ENCODE measurements around the gene SRSF12.

The SRSF12 gene

DNA sequence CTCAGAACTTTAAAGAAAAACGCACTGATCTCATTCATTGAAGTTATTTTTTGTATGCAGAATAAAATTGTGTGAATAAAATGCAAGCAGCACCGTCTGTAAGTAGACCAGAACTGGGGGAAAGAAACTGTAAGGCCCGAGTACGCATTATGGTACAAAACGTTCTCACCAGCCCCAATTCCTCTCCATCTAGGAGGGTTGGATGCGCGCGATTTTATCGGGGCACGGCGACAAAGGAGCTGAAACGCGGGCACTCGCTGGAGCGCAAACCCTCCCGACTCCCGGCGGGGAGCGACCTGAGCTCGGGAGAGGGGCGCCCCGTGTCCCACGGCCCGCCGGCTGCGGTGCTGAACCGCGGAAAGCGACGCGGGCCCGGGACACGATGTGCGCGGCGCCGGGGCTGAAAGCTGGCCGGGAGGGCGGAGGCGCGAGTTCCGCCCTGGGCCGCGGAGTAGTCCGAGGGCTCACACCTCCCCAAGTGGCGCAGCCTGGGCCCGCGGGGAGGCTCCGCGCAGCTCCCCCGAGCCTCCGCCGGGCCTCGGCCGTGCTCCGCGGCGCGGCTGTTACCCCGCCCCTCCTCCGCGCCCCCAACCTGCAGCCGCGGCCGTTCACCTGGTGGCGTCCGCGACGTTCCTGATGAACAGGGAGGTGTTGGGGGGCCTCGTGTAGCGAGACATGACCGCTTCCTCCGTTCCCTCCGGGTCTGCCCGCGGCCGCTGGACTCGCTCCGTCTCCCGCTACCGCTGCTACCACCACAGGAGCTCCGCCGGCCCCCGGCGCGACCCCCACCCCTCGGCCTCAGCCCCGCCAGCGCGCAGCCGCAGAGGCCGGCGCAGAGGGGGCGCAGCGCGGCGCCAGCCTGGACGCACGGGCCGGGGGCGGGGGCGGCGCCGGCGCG lies at the start of gene SRSF12:
Gene SRSF12, minus strand, starts transcription at position 861 of the 898 bp plus-strand sequence. Its CDS starts 184 bp downstream, at position 677.
- DNase-seq (ENCODE audit: low read depth in 2 of 2) = no peak

DNA sequence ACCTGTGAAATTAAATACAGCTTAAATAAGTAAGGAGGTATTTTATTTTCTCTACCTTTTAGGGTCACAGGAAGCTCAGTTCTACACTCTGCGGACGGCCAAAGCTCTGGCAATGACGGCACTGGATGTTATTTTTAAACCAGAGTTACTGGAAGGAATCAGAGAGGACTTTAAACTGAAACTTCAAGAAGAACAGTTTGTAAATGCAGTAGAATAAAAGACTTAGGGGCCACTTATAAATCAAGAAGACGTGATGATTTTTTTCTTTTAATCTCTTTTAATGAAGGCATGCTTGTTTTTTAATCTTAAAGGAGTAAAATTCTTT lies 44.1 kb upstream of the SRSF12 start:
- no peak for DNase-seq (ENCODE audit: low read depth in 2 of 2)

DNA sequence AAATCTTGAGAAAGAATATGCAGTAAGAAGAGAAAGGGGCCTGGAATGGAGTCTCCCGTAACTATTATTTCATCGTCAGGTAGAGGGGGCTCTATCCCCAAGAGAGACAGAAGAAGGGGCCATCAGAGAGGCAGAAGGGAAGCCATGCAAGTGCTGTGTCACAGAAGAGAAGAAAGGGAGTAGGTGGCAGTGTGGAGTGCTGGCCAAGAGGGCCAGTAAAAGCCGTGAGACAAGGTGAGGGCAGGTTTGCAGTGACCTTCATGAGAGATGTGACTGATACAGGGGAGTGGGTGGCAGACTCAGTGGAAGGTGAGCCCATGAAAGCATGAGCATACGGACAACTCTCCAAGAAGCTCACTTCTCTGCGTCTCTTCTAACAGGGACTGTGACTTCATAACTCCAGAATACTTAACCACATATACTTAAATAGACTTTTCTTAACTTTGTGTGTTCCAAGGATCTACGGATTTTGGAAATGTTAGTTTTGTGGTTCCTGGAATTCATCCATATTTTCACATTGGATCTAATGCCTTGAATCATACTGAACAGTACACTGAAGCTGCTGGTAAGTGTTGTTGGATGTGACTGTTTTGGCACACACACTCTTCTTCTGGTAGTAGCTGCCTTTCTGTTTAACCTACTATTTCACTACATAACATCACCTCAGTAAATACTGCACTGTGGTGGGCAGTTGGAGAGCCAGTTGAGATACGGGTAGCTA lies 43.6 kb upstream of the SRSF12 start:
- no peak for DNase-seq (ENCODE audit: low read depth in 2 of 2)

DNA sequence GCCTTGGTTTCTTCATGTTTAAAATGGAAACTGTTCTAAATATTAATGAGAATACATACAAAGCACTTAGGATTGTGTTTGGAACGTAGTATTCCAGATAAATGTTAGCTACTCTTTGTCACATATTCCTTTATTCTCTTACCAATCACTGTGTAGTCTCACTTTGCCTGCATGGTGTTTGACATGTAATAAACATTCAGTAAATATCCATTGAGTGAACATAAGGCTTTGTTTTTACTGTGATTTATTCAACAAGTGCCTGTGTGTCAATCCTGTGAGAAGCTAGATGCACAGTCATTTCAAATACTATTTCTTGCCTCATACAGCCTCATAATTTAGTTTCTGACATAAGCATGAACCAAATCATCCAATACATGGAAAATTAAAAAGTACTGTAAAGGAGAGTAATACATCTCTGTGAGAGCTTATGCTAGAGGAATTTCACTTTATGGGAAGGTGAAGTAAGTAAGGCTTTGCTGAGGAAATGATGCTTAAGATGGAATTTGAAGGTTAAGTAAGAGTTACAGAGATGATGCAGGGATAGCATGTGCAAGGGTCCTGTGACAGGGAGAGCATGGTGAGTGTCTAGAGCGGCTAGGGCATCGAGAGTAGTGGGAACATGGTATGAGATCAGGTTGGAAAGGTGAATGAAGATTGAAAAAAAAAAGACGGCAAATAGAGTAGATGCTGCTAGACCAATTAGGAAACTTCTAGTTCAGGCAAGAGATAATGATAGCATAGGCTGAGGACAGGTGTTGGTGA lies 42.6 kb upstream of the SRSF12 start:
- DNase-seq (ENCODE audit: low read depth in 2 of 2) = no peak

DNA sequence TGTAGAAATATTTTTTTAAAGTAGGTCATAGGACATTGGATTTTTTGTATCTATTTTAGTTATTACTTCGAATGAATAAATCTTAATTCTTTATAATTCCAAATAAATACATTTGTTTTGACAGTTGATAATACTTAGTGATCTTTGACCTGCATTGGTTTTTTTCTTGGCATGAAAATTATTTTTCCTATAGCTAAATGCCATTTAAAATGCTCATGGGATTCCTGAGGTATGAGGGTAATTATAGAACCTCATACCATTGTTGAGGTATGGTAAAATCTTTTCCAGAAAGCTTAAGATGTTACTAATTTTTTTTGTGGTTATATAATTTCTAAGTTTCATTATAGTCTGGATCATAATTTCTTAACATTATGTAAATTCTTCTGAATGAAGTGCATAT lies 36.3 kb upstream of the SRSF12 start:
- peak in 1 of 2 experiments; percentile 25 for DNase-seq (ENCODE audit: low read depth in 2 of 2)

DNA sequence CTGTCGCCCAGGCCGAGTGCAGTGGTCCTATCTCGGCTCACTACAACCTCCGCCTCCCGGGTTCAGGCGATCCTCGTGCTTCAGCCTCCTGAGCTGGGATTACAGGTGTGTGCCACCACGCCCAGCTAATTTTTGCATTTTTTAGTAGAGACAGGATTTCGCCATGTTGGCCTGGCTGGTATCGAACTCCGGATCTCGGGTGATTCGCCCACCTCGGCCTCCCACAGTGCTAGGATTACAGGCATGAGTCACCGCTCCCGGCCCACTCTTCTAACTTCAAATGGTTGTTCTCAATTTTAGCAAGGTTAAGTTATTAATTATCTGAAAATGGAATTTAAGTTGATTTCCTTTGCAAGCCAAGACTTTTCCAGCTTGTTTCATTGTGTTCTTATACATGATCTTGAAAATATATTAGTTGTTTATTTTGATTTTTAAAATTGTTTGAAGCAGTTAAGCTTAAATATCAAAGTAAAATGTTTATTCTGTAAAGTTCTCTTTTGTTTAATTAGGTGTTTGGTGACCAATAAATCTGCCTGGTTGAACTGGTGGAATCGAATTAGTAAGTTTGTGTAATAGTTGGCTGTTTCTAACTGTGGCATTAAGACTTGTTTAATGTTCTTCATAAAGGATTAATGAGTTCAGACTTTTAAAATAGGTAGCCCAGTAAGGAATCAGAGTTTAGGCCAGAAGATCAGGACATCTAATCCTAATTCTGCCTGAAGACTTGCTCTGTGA lies 30.3 kb upstream of the SRSF12 start:
- no peak for DNase-seq (ENCODE audit: low read depth in 2 of 2)

DNA sequence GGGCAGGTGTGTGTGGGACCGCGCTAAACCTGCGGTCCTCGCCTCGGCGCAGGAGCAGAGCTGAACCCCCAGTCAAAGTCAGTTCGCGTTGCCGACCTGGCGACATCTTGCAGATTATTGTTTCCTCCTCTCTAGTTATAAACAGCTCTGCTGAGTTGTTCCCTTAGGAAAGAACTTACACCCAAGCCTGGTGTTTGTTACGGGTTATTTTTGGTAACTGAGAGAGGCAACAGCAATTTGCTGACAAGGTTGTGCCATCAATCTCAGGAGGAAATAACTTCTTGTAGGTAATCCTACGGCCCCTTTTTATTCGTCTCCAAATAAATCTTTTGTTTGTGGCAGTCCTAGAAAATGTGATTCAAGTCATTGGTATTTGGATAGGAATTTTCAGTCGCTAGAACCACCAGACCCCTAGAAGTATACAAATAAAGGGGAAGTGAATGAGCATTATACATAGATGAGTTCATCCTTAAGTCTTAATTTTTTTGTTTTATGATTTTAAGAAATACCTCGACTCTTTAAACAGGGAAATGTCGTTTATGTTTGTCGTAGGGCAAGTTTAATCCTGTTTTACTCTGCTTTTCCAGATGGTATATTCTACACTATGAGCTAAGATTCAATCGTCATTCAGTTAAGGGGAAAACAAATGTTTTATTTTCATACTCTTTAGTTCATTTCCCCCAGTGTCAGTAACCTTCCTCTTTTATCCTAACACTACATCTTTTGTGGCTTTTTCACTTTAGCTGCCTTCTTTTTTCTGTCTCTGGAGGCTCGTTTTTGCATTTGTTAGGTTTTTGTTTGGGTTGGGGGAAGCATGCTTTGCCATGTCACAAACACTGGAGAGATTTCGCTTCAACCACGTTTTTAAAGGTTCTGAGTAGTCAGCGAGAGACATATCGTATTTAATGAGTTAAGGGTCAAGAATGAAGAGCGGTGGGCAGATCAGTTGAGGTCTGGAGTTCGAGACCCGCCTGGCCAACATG lies 29.1 kb upstream of the SRSF12 start:
- DNase-seq (ENCODE audit: low read depth in 2 of 2) = peak in 1 of 2 experiments; percentile 31

DNA sequence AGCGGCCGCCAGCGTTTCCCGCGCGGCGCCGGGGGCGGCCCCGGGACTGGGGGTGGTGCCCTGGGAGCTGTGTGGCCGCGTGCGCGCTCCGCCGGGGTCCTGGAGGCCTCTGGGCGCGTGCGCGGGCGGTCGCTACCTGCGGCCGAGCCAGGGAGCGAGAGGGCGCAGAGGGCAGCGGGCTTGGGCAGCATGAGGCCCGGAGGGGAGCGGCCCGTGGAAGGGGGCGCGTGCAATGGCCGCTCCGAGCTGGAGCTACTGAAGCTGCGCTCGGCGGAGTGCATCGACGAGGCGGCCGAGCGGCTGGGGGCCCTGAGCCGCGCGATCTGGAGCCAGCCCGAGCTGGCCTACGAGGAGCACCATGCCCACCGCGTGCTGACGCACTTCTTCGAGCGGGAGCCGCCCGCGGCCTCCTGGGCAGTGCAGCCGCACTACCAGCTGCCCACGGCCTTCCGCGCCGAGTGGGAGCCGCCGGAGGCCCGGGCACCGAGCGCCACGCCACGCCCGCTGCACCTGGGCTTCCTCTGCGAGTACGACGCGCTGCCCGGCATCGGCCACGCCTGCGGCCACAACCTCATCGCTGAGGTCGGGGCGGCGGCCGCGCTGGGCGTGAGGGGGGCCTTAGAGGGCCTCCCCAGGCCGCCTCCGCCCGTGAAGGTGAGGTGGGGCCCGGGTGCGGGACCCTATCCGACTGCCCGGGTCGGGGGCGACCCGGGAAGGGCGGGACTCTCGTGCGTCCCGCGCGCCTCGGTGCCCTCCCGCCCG lies 28.3 kb upstream of the SRSF12 start, which contains the start of gene PM20D2:
Gene PM20D2, plus strand, starts transcription at position 100 of the 762 bp plus-strand sequence. Its CDS starts 90 bp downstream, at position 190.
- DNase-seq (ENCODE audit: low read depth in 2 of 2) = no peak

DNA sequence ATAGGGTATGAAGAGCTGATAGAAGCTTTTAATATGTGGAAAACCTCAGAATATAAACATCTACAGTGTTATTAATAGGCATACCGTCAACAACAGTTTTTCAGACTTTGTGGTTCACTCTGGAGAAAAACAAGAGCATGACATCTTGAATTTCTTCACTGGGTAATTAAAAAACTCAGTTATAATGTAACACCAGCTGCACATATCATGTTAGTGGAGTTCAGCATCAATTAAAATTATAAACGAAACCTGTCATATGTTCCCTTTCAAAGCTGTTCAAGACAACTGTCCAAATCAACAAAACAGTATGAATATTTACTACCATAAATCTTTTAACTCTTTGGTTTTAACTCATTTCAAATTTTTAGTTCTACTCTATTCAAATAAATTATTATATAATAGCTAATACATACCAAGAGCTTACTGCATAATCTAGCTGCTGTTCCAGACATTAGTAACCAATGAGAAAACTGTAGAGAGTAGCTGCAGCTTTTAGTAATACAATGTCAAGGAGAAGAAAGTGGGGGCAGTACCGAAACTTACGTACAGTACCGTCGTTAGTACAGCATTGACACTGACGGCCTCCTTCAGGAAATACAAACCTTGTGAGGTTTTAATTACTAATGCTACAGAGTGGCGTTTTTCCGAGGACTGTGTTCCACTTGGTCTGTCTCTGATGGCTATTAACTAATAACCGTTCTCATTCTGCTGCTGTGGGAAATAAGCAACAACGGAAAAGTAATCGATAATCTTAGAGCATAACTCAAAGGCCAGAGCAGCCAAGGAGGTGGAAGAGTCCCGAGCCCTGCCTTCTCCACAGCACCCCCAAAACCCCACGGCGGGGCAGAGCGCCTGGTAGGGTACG lies 27.5 kb upstream of the SRSF12 start:
- DNase-seq (ENCODE audit: low read depth in 2 of 2) = no peak

DNA sequence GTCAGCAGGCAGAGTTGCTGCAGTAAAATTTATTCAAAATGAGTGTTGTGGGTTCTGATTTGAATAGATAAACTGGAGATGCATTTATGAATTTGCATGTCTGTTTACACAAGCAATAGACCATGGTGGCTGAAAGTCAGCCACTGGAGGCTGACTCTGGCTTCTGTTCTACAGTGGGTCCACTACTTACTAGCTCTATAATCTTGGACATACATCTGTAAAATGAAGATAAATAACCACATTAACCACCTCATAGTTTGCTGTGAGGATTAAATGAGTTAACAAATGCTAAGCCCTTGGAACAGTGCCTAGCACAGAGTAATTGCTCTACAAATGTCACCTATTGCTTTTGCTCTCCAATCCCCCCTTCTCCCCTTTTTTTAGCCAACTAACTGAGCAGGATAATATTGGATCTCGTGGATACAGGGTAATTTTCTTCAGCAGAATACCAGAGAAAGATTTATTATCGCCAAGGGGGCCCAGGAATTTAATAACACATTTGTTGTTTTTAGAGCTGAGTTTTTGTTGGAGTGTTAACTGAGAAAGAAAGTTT lies 26.6 kb upstream of the SRSF12 start:
- no peak for DNase-seq (ENCODE audit: low read depth in 2 of 2)

DNA sequence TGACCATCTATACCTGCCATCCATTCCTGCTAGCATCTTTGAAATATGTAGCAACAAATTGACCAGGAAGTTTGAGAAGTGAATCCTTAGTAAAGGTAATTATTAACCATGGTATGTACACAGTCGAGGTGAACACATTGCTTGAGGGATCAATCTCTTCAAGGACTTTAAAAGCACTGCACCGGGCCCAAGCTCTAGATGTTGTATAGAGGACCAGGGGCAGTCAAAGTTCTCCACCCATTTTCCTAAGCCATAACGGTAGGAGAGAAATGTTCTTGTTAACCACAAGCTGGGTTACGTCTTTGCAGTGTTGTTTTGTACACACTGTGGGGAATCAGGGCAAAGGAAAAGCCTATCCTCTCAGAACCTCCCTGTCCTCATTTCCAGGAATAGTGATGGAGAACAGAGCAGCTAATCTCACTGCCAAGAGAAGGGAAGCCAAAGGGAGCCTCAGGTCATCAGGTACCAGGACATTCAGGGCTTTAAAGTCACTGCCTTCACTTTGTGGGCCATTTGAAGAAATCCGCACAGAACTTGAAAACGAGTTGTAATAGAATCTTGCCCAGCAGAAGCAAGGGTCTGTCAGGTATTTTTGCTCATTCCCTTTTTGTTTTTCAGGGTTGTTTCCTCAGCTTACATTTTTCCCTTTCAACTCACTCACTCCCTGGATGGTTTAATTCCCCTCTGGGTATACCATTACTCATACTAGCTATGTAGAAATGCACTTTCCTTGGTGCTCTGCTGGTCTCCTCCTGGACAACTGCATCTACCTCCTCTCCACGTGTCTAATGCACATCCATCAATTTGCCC lies 22.7 kb upstream of the SRSF12 start:
- DNase-seq (ENCODE audit: low read depth in 2 of 2) = no peak

DNA sequence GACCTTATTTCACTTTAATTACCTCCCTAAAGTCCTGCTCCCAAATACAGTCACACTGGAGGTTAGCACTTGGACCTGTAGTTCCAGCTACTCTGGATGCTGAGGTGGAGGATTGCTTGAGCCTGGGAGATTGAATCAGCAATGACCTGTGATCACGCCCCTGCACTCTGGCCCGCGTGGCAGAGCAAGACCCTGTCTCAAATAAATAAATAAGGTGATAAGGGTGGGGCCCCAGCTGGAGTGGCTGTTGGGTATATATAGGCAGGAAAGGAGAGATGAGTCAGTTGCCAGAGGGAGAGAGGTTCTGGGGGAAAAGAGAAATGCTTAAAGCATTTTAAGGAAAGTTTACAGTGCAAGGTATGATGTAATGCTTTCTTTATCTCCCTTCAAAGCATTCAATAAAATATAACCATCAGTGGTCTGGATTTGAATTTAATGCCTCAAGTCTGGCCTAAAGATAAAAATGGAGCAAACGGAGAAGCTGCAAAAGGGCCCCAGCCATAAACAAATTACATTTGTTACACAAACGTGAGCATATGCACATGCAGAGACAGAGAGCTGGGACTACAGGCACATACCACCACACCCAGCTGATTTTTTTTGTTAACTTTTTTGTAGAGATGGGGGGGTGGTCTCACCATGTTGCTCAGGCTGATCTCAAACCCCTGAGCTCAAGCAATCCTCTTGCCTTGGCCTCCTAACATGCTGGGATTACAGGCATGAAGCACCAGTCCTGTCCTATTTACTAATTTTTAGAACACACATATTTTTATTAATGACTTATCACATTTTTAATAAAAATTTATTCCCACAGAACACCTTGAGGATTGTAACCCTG lies 21.9 kb upstream of the SRSF12 start:
- no peak for DNase-seq (ENCODE audit: low read depth in 2 of 2)

DNA sequence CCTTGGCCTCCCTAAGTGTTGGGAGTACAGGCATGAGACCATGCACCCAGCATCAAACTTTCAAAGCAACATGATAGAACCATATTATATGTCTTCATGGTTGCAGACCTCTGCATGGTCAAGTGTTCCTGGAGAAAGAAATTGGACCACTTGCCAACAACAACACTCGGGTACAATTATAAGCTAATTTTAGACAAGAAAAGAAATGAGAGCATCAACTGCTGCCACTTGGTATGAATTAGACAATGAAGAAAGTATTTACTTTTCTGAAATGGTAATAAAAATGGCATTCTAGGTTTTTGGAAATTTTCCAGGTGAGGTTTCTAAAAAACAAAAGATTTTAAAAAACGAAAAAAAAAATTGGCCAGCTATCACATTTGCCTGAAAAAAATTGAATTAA lies 20.3 kb upstream of the SRSF12 start:
- no peak for DNase-seq (ENCODE audit: low read depth in 2 of 2)

DNA sequence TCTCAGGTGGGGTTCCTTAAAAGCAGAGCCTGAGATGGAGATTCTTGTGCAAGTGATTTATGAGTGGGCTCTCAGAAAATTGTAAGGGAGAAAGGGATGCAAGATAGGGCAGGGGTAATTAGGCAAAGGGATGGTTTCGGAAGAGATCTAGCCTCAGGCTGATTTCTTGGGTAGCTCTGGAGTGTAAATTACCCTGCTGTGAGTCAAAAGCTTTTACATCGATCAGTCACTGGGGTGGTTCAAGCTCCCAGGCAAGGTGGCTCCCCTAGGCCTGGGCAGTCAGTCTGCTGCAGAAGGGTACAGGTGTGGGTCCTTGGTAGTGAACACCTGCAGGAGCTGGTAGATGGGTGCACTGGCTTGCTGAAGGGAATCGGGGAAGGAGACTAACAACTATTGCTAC lies 16.9 kb upstream of the SRSF12 start:
- no peak for DNase-seq (ENCODE audit: low read depth in 2 of 2)

DNA sequence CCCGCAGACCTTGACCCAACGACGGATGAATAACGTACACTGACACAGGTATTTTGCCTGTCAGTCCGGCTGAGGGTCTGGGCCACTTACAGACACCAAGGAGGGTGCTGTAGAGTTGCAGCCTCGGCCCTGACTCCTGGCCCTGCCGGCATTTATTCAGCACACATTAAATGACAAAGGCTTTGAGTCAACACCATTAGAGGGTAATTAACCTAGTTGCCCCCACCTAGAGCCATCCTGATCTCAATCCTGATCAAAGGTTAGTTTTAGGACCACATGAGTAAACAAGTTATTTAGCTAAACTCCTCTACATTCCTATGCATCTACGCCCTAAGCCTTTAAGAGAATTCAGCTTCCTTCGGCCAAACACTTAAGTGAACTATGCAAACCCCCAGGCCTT lies 16.1 kb upstream of the SRSF12 start:
- no peak for DNase-seq (ENCODE audit: low read depth in 2 of 2)

DNA sequence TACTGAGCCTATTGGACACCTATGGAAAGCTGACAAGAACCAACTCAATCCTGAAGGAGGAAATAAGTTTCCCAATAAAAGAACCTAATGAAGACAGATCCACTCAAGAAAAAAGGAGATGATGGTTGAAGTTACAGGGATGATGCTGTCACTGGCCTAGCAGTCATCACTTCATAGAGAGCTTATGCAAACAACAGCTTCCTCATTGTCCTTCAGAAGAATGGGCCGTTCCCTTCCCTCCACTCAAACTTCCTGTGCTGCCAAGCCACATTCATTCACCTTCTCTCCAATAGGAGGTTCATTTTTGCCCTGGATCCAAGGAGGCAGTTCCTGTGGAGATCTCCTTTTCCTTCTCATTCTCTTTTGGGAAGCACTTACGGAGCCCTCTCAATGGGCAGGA lies 14.2 kb upstream of the SRSF12 start:
- no peak for DNase-seq (ENCODE audit: low read depth in 2 of 2)

DNA sequence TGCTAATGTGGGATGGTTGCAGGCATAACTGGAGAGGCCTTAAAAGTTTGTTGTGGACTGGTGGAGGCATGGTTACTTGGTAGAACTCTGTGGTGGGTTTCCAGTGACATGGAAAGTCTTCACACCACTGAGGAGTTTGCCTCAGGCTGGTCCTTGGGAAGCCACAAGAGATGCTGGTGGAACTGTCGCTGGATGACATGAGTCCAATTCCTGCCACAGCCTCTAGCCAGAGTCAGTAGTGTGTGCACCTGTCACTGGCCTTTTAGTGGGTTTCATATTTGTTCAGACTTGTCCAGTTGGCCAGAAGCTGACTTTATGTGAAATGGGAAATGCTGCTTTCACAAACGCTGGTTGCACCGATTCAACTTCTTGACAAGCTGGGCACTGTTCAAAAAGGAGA lies 13.7 kb upstream of the SRSF12 start:
- DNase-seq (ENCODE audit: low read depth in 2 of 2) = no peak

Data from fibroblast of skin of left biceps (primary cell).